Hindlimb muscle (tissue), 1 donor: ENCODE data around the gene TNFAIP8L1. TPM values are rescaled to one million over a fixed set of nuclear protein-coding genes. Genes with fewer than 3 reads are reported as not detected.

Experiments used
- DNase-seq: peaks from one replicate; pipeline ENCODE4 v3.0.0-alpha.2; 2013
- polyA plus RNA-seq: library from polyadenylated mRNA; unstranded; fragments of 120-200 nt; gene quantifications from one replicate; pipeline ENCODE4 v1.2.1, GENCODE V29; 2013; ENCODE audit not compliant: insufficient read length

Gene TNFAIP8L1
- polyA plus RNA-seq, 1 donor: 13.1 TPM

DNA sequence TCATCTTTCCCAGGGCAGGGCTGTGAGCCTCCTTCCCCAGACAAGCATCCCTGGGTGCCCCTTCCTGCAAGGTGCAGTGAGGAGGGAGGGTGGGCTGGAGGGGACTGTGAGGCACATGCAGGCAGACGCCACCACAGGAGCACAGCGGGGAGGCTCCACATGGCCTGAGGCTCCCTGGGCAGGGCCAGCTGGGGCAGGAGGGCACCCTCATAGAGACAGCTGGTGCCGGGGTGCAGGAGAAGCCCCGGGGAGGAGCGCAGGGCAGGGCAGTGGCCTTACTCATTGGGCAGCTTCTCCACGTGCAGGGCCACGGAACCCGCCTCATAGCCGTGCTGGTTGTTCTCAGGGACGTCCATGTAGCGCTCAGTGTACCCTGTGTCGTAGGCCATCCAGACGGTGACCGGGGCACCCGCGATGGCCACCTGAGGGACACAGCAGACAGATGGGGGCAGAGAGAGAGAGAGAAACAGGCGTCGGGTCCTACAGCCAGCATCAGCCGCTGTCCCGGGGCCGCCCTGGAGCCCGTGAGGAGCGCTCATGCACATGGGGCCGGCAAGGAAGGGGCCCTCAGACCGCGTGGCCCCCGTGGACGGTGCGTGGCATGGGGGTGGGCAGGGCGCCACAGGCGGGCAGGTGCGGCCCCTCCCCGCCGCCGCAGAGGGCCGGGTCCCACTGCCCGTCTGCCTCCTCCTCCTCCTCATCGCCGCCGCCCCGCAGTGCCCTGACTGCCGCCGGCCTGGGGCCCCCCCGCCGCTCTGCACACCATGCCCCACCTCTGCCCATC lies 43.3 kb downstream of the TNFAIP8L1 start:
- DNase-seq: no peak

DNA sequence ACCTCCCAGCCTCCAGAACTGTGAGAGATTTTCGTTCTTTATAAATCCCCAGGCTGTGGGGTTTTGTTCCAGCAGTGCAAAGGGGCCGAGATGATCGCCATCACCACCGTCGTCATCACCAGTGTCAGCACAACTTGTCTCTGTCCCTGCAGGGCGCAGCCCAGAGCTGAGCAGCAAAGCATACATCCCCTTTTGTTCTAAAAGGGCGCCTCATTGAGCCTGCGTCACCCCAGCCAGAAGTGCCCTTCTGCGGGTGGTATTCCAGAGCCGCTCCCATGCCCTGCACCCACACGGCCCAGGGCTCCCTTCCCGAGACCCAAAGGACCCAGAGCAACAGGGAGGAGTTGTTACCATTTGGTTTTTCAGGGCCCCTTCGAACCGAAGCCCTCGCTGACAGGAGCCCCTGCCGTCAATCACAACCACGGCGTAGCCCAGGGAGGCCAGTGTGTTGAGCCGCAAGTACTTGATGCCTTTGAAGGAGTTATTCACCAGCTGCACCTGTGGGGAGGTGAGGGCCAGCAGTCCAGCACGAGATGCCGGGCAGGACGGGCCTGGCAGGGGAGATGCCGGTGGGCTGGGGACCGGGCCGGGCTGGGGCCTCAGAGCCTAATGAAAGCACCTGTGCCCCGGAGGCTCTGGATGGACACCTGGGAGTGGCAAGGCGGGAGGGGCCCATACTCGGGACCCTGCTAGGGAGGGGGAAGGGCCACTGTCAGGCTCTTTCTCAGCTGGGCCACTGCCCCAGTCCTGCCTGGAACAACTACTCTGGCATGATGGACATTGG lies 45.2 kb downstream of the TNFAIP8L1 start:
- DNase-seq: no peak

DNA sequence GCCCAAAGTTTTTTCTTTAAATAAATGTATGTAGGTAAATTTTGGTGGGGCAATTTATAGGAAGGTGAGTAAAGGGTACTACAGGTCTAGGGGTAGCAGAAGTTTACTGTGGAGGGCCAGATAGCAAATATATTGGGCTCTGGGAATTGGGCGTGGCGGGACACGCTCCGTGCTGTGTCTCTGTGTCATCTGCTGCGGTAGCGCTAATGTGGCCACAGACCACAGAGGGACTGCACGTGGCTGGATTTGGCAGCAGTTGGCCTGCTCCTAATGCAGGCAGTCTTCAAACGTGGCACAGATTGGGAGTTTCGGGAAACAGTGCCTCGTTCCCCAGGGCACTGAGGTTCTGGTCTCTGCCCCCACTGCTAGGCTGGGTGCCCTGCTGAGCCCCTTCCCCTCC lies 47.4 kb downstream of the TNFAIP8L1 start:
- no peak for DNase-seq

DNA sequence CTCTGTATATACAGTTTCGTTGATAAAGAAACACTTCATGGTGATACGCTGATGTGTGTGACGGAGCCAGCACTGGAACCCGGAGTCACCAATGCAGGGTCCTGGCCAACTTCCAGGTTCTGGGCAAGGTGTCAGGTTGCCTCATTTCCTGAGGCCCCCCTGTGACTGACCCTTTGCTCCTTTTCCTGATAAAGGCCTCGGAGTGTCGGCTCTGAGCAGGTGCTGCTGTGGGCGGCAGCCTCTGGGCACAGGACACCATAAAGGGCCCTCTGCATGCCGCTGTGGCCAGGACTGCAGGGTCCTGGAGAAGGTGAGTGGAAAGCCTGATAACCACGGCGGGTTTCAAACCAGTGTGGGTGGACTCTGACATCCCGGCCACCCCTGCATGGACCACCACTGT lies 48.1 kb downstream of the TNFAIP8L1 start:
- DNase-seq: no peak

DNA sequence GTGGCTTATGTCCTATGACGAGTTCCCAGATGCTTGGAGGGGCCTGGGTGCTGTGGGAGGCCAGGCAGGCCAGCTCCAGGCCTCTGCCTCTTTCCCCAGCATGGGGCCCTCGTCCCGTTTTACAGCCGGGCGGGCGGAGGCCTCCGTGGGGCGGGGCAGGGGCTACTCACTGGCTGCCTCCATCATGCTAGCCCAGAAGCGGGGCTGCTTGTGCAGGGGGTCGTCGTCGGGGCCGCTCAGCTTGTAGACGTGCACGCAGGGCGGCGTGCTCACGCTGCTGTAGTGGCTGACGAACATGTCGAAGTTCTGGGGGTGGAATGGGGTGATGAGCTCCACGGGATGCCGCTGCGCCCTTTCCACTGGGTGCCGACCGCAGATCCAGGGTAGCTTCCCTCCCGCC lies 49.3 kb downstream of the TNFAIP8L1 start:
- no peak for DNase-seq

DNA sequence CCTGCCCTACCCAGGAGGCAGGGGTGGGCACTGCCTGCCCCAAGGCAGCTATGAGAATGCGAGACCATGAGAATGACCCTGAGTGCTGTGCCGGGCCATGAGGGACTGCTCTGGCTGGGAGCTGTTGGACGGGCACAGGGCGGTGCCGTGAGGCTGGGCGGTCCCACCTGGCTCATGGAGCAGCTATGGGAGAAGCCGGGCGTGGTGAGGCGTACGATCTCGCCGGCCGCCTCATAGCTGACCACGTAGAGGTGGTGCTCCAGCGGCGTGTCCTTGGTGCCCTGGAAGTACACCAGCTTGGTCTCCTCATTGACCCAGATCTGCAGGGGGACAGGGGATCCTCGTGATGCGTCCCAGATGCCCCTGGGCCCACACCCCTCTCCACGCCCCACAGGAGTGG lies 50.1 kb downstream of the TNFAIP8L1 start:
- no peak for DNase-seq

DNA sequence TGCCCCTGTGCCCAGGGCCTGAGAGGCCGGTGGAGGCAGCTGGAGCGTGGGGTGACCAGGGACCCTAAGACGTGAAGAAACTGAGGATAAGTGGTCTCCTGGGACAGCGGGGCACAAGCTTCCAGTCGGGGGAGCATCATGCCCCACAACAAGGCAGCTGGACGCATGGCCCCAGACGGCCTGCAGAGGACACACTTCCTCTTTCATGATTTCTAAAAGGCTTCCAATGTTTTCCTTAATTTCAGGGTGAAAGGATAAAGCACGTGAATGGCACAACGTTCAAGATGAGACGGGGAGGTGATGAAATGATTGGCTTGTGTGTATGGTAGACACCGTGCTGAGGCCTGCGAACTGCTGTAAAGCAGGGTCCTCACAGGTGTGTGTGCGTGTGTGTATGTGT lies 51.0 kb downstream of the TNFAIP8L1 start:
- no peak for DNase-seq

DNA sequence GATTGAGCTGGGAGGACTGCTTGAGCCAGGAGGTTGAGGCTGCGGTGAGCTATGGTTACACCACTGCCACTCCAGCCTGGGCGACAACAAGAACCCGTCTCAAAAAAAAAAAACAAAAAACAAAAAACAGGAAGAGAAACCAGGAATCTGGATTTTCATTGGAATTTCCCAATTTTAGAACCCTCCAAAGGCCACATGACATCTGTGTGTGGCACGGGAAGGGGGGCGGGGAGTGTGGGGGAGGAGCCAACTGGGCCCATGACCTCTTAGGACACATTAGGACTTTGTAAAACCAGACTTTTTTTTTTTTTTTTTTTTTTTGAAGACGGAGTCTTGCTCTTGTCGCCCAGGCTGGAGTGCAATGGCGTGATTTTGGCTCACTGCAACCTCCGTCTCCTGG lies 52.1 kb downstream of the TNFAIP8L1 start:
- no peak for DNase-seq

DNA sequence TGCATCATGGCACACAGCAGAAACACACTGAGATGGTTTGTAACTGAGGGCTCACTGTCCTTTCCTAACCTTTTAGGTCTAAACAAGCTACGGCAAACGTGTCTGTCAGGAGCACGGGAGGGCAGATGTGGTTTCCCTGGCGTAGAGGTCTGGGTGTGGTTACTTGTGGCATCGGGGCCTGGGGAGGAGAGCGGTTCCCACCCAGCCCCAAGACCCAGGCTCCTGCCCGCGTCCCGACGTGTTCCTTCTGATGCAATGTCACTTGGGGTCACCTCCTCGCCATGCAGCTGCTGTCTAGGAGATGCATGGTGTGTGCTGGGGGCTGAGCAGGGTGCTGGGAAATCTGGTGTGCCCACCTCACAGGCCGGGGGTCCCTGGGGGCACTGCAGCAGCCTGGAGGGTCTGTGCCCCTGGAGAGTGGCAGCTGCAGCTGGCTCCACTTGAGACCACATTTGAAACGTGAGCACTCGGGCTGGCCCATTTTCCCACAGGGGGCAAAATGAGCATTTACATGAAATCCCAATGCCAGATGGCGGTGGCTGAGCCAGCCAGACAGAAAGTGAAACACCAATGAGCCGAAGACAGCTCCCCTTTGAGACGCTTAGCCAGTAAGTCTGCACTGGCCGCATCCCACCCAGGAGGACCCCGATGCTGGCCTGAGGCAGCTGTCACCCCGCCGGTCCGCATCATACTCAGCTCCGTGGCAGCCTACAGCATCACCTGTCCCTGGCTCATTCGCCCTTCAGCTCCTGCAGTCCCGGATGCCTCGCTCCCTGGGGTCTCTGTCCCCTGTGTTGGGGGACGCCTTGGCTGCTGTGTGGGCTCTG lies 53.1 kb downstream of the TNFAIP8L1 start:
- no peak for DNase-seq

DNA sequence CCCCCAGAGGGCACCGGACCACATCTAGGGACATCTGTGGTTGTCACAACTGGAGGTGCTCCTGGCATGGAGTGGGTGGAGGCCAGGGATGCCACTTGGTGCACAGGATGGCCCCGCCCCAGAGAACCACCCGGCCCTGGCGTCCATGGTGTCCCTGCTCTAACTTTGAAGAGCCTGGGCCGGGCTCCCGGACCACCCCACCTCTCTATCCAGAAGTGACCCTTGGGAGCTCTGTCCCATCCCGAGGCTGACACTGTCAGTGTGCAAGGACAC lies 53.7 kb downstream of the TNFAIP8L1 start:
- DNase-seq: no peak

DNA sequence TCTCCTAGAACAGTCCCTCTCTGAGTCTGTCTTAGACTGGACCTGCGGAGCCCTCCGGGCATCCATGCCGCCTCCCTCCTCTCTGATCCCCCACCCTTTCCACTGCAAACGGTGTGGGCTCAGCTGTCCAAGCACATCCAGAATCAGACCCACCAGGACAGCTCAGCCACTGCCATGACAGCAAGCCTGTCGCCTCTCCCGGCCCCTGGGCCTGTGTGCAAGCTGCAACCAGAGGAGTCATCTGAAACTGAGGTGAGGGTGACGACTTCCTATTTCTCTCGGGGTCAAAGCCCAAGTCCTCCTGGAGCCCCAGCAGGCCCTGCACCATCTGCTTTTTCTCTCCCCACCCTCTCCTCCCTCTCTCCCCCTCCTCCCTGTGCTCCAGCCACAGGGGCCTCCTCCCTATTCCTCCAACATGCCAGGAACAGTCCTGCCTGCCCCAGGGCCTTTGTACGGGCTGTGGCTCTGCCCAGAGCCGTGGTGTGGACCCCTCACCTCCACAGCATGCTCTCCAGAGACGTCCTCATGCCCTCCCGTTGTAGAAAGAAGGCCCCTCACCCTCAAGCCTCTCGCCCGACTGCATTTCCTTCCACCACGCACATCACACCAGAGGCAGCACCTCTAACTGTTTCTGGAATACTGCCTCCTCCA lies 54.3 kb downstream of the TNFAIP8L1 start:
- DNase-seq: no peak

DNA sequence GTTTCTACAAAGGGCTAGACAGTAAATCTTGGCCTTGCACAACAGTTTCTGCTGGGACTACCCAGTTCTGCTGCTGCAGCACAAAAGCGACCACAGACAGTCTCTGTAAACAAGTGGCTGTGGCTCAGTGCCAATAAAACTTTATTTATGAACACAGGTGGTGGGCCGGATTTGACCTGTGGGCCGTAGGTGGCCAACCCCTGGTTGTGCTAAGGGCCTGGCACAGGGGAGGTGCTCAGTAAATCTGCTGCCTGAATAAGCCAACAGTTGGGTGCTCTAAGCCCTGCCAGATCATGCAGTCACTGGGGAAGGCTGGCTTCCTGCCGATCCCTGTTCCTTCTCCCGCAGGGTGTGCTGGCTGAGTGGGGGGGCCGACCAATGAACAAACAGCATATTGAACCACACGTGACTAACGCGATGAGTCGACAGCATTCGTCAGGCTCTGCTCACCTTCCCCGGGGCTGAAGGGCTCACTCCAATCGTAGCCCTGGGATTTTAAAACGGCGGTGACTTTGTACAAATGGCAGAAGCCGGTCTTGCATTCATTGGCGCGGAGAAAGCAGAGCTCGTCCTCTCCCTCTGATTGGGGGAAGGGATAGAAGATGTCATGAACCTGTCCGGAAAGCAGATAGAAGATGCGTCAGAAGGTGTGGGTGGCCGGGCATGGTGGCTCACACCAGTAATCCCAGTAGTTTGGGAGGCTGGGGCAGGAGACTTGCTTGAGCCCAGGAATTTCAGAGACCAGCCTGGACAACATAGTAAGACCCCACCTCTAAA lies 55.1 kb downstream of the TNFAIP8L1 start:
- DNase-seq: no peak

DNA sequence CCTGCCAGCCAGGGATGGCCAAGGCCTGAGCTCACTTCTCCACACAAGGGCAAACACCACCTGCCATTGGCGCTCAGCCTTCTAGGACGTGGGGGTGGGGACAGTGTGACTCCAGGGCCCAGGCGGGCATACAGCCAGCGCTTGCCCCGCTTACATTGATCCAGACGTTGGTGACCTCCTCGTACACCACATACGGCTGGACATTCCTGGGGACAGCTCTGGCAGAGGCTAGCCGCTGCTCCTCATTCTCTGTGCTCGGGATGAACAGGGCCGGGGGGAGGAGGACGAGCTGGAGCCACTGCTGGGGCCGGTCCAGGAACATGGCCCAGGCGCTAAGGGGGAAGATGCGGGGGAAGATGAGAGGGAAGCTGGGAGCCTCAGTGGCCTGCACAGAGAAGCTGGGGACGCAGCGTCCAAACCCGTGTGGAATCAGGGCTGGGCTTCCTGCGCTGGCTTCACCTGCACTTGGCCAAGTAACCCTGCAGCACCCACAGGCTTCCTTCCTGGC lies 56.0 kb downstream of the TNFAIP8L1 start:
- no peak for DNase-seq

DNA sequence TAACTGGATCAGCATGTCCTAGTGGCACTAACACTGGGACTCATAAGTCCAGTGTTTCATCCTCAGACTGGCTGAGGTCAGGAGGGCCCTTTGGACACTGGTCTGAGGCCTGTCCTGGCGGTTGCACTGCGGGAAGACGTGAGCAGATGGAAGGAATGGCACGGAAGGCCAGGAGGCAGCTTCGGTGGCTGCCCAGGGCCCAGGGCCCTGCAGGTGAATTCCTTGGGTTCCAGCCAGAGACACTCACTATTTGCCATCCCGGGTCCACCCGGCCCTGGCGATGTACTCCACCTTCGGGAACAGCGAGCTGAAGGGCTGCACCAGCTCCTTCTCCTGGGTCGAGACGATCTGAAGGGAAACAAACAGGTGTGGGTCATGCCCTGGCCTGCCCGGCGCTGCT lies 58.0 kb downstream of the TNFAIP8L1 start:
- no peak for DNase-seq

DNA sequence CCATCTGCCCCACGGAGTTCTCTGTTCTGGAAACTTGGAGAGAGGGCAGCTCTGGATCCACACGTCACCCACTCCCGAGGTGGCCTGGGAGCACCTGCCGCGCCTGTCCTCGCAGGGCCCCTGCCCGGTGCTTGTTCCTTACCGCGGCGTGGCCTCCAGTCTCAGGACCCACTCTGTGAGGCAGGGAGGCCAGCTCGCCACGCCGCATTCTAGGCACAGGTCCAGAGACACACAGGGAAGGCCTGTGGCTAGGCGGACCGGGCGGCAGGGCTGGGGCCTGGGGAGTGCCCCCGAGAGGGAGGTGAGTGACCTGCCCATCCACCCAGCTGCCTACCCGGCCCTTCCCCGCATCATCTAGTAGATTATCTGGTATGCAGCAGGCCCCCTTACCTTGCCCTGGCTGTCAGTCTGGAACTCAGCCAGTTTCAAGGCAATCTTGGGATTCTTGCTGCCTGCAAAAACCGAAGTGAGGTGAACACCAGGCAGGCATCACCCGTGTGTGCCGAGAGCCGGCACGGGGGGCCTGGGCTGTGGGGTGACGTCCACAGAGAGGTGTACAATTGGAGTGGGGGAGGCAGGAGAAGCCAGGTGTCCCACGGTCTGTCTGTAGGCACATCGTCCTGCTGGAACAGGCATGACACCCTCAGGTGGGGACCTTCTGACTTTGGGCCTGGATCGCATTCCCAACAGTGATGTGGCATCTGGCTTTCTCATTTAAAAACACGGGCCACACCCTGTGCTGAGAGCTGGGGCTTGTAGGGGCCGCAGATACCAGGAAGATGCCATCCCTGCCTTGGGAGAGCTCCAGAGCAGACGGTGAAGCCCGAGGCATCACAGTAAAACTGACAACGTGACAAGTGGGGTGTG lies 60.7 kb downstream of the TNFAIP8L1 start:
- DNase-seq: no peak

DNA sequence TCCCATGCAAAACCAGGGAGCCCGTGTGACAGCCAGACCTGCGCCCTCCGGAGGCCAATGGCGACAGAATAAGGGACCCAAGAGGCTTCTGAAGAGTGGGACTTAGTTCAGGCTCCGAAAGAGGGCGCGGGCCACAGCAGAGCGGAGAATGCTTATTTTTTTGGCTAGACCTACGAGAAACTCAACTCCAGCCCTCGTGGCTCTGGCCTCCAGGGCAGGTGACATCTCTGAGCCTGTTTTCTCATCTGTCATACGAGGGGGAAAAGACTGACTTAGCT lies 61.3 kb downstream of the TNFAIP8L1 start:
- no peak for DNase-seq

DNA sequence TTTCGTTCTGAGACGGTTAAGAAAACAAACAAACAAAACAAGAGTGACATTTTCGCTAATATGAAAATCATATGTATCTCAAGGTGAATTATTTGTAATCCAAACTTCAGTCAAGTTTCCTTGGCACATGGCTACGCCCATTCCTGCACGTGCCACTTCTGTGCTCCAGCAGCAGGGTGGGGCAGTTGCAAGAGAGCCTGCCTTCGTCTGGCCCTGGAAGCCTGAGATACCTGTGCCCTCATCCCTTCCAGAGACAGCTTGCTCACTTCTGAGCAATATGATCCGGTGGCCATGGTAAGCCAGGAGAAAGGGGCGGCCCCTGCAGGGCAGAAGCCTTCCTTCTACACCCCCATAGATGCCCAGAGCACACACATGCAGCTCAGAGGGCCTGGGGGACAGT lies 62.2 kb downstream of the TNFAIP8L1 start:
- DNase-seq: no peak

DNA sequence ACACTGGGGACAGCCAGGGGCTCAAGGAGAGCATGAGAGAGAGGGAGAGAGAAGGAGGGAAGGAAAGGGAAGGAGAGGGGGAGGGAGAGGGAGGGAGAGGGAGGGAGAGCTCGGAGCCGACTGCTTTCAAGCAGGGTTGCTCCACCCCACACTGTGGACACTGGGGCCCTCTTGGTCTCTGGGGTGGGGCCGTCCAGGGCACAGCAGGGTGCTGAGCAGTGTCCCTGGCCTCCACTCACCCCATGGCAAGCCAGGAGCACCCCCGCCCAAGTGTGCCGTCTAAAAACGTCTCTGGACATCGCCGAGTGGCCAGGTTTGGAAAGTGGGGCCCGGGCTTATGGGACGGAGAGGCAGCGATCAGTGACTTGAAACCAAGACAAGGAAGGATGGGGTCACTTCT lies 63.4 kb downstream of the TNFAIP8L1 start:
- no peak for DNase-seq

DNA sequence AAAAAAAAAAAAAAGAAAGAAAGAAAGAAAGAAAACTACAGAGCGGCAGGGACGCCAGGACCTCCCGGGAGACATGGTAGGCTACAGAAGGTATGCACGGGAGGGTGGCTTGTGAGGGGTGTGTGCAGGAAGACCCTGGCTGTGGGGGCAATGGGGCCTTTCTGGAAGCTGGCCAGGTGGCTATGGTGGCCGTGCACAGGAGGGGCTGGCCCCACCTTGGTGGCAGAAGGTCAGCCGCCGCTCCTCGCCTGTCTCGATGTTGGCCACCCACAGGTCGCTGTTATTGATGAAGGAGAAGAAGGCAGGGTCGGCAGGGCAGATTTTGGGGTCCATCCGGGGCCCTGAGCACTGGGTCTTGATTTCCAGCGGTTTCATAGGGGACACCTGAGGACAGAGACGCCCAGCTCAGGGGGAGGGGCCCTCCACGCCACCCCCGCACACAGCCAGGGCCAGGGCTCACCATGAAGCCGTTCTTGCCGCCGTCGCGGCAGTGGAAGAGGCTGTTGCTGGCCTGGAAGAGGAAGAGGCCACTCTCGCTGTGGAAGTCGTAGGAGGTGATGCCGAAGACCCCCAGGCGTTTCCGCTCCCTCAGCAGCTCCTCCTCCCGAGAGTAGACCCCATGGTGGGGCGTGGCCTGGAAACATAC lies 64.5 kb downstream of the TNFAIP8L1 start:
- DNase-seq: no peak

DNA sequence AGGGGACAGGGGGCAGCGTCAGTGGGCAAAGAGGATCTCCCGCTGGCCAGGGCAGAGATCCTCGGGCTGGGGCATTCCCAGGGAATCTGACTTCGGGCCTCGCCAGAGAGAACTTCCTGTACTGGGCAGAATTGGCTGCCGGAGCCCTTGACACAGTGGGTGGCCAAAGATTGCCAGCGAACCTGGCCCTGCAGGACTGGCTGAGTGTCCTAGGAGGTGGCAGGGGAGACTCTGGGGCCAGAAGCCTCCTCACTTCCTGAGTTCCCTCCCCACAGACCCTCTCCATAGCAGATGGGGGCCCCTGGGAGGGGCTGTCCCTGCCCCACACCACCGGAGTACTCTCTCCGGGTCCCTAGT lies 65.0 kb downstream of the TNFAIP8L1 start:
- no peak for DNase-seq
